GM19099 (cell line): Measurements from ENCODE around the gene CKAP4.
A peak's percentile ranks its signal among the peaks of the same experiment; 100 is the strongest.

ENCODE experiments used
- POLR2A ChIP-seq: IDR thresholded peaks from 3 replicates; pipeline ENCODE4 v1.6.1; 2011; ENCODE audit warnings: low read depth; ENCODE audit not compliant: insufficient read length; ENCODE audit errors: extremely low read depth

The CKAP4 gene

DNA sequence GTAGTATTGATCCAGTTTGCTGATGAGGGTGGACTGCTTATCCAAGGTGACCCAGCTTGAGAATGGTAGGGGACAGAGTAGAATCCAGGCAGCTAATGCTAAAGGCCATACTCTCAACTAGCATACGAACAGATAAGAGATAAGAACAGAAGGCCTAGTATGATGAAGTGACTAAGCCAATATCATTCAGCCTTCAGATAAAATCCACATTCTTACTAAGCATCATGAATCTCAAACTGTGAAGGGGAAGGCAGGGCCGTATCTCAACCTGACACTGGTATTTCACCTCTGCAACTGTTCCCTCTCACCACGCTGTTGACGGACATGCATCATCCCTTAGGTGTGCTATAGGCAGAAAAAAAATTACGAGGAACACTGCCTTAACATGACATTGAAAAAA is 8.1 kb upstream of the CKAP4 start:
- TF ChIP-seq POLR2A = no peak

DNA sequence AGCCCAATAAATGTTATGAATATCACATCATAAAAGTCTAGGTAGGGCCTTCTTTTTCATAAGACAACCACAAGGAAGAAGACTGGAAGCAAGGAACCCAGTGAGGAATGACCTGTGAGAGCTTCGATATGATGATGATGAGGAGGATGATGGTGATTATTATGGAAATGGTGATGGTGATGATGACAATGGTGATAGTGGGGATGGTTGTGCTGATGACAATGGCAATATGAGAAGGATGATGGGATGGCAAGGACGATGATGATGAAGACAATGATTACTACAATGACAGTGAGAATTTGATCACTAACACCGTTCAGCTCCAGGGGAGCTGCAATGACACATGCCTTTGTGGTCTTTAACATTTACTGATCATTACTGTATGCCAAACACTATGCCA is 7.7 kb upstream of the CKAP4 start:
- no peak for TF ChIP-seq POLR2A

DNA sequence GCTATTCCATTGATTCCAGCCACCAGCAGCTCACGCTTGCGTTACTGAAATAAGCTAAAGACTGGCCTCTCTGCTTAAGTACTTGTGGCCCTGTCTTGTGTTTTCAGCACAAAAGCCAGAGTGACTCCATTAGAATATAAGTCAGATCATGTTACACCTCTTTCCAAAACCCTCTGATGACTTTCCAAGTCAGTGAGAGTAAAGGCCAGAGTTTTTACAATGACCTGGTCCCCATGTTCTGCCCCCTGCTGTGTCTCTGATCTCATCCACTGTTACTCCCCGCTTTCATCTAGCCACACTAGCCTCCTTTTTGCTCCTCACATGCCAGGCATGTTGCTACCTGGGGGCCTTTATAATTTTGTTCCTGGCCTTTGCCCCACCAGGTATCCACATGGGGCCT is 6.9 kb upstream of the CKAP4 start:
- TF ChIP-seq POLR2A = no peak

DNA sequence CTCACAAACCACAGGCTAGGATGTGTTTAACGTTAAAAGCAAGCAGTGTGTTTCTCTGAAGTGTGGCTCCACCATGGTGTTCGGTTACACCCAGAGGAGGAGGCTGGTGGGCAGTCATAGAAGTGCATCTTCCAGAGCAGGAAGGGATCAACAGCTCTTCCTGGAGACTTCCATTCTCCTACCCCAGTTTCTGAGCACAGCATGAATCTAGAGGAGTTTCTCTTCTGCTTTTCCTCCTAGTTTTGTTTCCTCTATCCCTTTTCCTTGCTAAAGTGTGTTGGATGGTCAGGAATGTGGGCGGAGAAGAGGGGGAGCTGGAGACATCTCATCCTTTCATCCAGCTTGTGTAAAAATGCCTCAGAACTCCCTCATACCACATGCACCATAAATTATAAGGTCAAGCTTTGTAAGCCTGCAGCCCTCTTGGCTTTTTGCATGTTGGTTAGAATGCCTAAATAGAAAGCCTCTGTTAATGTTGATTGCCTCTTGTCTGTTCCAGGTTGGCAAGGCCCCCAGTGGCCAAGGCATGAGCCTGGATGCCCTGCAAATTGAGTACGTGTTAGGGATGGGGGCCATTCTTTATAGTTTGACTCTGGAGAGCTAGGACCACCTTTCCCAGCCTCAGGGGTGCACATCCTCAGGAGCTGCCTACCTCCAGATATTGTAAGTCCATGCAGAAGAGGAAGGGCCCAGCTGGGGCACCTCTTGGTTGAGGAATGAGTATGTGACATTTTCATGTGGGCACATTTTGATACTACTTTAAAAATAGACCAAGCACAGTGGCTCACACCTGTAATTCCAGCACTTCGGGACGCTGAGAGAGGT is 4.0 kb upstream of the CKAP4 start:
- no peak for TF ChIP-seq POLR2A

GRCh38 chr12:106249411-106250135 is 1.8 kb upstream of the CKAP4 start:
- TF ChIP-seq POLR2A = peak; percentile 41

GRCh38 chr12:106248846-106249371 is 1.1 kb upstream of the CKAP4 start:
- peak; percentile 20 for TF ChIP-seq POLR2A

- TF ChIP-seq POLR2A = no peak
Measured at GRCh38 chr12:106248312-106248845, 559 bp upstream of the CKAP4 start.

GRCh38 chr12:106246891-106247673 is 738 bp downstream of the CKAP4 start:
- TF ChIP-seq POLR2A = no peak

DNA sequence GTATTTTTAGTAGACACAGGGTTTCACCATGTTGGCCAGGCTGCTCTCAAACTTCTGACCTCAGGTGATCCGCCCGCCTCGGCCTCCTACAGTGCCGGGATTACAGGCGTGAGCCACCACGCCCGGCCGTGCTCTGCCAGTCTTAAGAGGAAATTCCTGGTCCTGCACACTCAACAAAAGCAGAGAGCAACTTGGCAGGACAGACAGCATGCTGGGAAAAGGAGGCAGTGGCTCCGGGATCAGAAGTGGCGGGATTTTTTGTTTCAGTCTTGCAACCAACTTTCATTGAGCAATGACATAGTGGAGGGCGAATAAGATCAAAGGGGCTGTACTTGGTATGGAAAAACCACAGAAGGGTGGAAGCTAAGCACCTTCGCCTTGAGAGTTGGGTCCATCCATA is 2.1 kb downstream of the CKAP4 start:
- TF ChIP-seq POLR2A = no peak

DNA sequence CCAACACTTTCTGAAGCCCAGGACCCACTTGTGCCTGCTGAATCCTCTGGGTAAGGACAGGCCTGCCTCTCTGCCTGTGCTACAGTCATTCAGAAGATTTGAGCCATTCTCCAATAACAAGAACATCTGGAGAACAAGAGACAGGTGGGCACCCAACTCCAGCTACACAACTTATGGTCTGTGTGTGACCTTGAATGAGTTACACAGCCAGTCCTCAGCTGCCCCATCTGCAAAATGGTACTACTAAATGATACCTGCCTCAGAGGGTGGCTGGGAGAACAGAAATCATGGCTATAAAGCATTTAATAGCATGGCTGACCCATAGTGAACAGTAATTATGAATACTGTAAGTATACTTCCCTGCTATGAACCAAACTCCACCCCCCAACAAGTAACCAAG is 4.2 kb downstream of the CKAP4 start:
- no peak for TF ChIP-seq POLR2A

- TF ChIP-seq POLR2A = no peak
Measured at GRCh38 chr12:106240821-106241220, 7.0 kb downstream of the CKAP4 start.

DNA sequence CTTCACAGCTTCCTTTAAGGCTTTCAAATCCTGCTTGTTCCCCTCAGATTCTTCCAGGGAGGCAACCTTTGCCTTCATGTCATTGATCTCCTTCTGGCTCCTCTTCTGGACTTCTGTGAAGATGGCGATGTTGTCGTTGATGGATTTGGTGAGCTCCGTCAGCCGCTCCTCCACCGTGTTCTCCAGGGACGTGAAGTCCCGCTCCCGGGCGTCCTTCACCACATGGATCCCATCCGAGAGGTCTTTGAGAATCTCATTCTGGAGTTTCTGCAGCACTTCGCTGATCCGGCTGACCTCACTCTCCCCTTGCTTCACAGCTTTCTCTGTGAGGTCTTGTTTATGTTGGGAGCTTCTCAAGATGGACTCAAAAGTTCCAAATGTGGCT is 7.9 kb downstream of the CKAP4 start:
- no peak for TF ChIP-seq POLR2A

DNA sequence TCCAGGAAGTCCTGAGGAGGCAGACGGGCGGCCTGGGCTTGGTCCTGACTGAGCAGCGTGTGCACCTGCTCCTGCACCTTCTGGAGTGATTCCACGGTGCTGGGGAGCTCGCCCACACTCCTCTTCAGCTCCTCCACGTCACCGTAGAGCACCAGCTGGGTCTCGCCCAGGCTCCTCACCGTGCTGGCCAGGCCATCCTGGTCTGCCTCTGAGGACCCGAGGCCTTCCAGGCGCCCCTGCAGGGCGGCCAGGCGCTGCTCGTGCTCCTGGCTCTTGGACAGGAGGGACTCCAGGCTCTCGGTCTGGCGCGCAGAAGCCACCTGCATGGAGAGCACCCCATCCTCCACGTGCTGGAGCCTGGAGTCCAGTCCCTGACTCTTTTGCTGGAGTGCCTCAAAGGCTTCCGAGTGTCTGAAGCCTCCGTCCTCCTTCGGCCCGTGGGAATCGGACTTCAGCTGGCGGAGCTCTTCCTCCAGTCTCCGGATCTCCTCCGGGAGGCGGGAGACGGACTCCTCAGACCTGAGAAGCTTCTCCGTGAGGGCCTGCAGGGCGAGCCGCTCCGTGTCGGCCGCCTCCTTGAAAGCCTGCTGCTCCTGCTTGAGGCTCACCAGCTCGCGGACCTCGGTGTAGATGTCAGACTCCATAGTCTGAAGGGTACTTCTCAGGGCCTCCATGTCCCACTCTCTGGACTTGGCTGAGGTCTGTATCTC is 8.4 kb downstream of the CKAP4 start:
- TF ChIP-seq POLR2A = no peak

DNA sequence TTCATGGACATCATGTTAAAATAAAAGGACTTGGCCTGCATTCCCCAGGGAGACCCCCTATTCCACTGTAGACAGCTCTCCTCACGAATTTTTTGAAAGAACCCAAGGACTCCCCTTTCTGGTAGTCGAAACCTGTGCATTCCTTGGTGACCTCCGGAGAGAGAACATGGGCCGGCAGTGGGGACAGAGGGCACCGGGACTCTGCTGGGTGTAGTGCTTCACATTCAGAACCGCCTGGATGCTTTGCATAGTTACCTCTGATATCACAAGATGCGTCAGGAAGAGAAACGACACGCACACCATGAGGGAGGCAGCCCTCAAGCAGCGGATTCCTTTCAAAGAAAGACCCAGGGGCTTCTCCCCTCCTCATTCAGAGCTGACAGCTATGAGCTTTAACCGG is 9.7 kb downstream of the CKAP4 start:
- TF ChIP-seq POLR2A = no peak
